Endometrial microvascular endothelial cells (primary cell): ENCODE results near the gene SMIM17. TPM values are rescaled to one million over a fixed set of nuclear protein-coding genes. Genes with fewer than 3 reads are reported as not detected.
"Not testable (repeated sequence)": the region's sequence is repeated elsewhere in the genome, so short reads cannot be mapped to it uniquely, and the experiment has no call there.

Experiments
- in situ Hi-C: cut with HindIII; loops from 2 replicates; pipeline ENCODE4 v1.10.0; 2017; ENCODE audit warnings: low sequenced_read_pairs, low pct_unique_long_range_greater_than_20kb; ENCODE audit errors: inconsistent ontology term
- total RNA-seq: library from RNA; depleted of rRNA; stranded (reverse); fragments of >200 nt; gene quantifications from one replicate; pipeline ENCODE4 v1.2.3, GENCODE V29; 2015; ENCODE audit errors: inconsistent ontology term

Gene SMIM17
- total RNA-seq, 1 donor from 2014 or later, result 2.1 TPM

GRCh38 chr19:56643460-56643955, 549 bp downstream of the SMIM17 start:
- in situ Hi-C loops, result no loop called here

GRCh38 chr19:56654151-56654550, 11.2 kb downstream of the SMIM17 start:
- in situ Hi-C loops, result no loop called here

DNA sequence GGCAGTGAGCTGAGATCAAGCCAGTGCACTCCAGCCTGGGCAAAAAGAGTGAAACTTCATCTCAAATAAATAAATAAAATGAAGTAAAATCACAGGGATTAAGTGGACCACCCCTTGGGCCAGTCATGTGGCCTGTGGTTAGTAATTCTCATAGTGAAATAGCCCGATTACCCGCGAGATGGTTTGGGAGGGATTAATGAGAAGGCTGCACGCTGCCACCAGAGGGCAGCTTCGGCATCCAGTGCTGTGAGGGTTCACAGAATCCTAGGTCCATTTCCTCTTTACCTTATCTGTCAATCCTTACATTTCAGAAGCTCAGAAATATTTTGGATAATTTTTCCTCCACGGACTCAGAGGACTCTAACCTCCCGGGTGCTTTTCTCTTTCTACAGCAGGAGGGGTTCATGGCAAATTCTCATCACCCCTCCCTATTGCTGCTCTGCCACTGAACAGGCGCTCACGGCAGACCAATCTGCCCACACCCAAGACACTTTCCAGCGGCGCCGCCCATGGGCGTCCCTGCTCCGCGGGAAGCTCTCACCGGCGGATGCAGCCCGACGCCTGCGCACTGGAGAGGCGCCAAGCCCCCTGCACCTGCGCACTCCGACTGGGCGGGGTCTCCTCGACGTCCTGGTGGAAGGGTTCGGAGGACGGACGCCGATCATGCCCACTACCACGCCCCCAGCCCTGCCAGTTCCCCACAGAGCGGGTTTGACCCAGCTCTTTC, 17.6 kb downstream of the SMIM17 start:
- in situ Hi-C loops, result no loop called here

DNA sequence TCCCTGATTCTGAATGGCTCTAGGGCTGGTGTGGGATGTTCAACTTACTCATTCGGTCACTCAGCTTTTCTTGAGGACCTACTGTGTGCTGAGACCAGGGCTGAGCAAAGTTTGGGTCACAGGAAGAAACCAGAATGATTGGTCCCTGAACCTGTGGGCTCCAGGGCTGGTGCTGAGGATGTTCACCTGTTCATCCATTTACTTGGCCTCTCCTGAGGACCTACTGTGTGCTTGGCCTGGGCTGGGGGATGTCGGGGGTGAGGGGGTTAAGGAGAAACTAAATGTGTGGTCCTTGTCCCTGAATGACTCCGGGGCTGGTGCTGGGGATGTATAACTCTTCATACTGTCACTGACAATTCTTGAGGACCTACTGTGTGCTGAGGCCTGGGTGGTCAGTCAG, 18.3 kb downstream of the SMIM17 start:
- in situ Hi-C loops, result no loop called here

- in situ Hi-C loops, result no loop called here
These were observed 21.1 kb downstream of the SMIM17 start for GRCh38 chr19:56663931-56664500.

- in situ Hi-C loops, result no loop called here
These were observed 21.6 kb downstream of the SMIM17 start for GRCh38 chr19:56664511-56664910.

DNA sequence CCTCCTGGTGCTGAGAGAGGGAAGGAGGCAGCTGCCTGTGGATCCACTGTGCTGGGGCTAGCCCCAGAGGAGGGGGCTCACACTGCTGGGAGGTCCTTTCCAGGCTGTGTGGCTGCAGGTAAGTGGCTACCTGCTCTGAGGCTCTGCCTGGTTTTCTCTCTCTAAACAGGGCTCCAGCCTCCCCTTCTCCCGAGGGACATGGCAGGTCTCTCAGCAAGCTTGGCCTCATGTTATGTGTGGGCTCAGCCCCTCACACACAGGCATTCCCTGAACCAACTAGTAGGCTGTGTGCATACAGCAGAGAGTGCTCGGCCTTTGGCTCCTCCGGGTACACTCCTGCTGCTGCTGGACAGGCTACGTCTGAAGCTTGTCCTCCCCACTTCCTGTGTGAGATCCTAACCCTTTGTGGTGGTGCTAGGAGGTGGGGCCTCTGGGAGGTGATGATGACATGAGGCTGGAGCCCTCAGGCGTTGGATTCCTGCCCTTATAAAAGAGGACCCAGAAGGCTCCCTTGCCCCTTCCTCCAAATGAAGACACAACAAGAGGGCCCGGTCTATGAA, 24.4 kb downstream of the SMIM17 start:
- in situ Hi-C loops, result no loop called here

GRCh38 chr19:56668676-56669075, 25.7 kb downstream of the SMIM17 start:
- in situ Hi-C loops, result no loop called here

GRCh38 chr19:56670401-56670960, 27.5 kb downstream of the SMIM17 start:
- in situ Hi-C loops, result no loop called here

DNA sequence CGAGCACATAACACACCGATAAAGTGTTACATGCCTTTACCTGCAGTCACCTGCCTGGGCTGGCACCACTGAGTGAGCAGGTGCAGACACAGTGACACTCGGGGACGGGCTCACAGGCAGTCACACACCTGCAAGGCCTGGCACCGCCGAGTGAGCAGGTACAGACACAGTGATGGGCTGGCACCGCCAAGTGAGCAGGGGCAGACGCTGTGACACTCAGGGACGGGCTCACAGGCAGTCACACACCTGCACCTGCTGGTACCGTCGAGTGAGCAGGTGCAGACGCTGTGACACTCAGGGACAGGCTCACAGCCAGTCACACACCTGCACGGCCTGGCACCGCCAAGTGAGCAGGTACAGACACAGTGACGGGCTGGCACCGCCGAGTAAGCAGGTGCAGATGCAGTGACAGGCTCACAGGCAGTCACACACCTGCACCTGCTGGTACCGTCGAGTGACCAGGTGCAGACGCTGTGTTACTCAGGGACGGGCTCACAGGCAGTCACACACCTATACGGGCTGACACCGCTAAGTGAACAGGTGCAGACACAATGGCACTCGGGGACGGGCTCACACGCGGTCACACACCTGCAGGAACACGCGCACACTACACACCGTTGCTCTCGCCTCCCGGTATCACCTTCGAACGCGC, 28.1 kb downstream of the SMIM17 start:
- in situ Hi-C loops, result no loop called here

DNA sequence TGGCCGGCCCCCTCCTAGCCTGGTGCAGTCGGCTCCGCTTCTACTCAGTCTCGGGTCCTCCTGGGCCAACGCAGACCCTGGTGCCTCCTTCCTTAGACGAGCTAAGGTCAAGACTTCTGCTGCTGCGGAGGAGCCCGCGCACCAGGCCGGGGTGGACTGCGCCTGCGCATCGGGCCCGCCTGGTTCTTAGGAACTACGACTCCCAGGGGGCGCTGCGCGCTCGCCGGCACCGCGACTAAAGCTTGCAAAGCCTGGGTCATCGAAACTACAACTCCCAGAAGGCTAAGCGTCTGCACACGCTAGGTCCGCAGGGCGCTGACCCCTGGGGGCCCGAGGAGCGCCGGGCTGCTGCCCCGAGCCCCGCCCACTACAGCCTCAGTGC, 28.6 kb downstream of the SMIM17 start, which contains the start of gene ZNF835:
Gene ZNF835 (minus strand): TSS at position 145 of the 382 bp plus-strand sequence. CDS start 6,559 bp downstream, outside the sequence.
- in situ Hi-C loops, result no loop called here

DNA sequence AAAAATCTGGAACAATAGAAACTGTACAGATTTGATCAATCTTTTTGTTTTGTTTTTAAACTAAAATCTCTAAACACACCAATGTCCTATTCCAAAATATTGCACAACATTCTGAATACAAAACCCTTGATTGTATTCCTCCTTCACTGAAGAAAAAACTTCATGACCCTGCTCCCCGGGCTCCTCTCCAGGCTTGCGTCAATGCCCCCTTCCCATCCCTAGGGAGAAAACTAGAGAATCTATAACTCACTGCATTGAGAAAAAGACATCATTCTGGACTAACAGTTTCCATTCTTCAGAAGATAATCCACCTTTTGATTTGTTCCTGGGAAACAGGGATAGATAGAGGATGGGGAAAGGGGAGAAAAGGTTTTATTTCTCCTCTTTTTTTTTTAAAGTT, 29.7 kb downstream of the SMIM17 start:
- in situ Hi-C loops, result not testable (repeated sequence)

DNA sequence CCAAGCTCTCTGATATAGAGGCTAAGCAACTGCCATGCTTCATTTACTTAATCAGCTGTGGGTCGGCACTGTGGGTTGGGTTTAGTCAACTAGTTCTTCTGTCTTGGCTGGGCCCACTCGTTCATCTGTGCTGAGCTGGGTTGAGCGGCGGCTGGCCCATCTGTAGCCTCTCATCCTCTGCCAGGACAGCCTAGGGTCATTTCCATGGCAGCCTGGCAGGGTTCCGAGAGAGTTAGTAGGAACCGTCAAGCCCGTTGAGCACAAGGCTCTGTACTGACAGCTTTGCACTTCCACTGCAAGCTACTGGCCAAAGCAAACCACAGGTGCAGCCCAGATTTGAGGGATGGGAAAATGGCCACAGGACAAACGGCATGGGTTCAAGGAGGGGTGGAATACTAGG, 35.2 kb downstream of the SMIM17 start:
- in situ Hi-C loops, result no loop called here

- in situ Hi-C loops, result no loop called here
These were observed 38.7 kb downstream of the SMIM17 start for GRCh38 chr19:56681702-56682101.

DNA sequence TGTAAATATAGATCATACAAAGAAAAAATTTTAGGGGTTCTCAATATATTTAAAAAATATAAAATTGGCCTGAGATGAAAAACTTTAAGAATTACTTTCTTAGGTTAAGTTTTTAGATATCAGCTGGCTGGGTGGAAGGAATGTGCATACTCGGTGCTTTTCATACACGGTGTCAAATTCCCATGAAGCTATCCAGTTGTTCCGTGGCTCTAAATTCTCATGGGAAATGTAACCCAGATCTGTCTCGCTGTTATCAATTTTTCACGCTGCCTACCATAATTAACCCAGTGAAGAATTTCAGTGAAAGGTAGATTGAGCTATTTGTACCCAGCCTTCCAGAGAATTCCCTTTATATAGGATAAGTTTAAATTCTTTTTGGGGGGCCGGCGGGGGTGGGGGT, 40.2 kb downstream of the SMIM17 start:
- in situ Hi-C loops, result no loop called here

DNA sequence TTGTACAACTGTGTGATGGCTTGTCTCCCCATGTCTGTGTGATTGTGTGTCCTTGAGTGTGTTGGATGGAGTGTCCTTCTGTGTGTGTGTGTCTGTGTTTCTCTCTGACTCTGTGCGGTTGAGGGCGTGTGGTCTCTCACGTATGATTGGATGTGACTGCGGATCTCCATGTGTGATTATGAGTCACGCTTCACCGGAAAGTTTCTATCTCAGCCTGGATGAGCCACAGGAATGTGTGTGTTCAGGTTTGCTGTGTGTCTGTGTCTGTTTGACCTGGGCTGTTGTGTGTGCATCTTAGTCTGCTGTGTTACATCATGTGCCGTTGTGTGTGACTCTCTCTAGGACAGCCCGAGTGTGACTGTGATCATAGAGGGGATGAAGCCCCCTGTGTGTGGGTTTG, 44.1 kb downstream of the SMIM17 start:
- in situ Hi-C loops, result no loop called here

GRCh38 chr19:56689198-56689597, 46.2 kb downstream of the SMIM17 start:
- in situ Hi-C loops, result no loop called here

- in situ Hi-C loops, result no loop called here
These were observed 47.7 kb downstream of the SMIM17 start for GRCh38 chr19:56690670-56691069.

- in situ Hi-C loops, result no loop called here
These were observed 49.4 kb downstream of the SMIM17 start for GRCh38 chr19:56692206-56692895.
